Thyroid gland (tissue), 4 donors: ENCODE data around the gene MYOCOS.
"Not testable (repeated sequence)": the region's sequence is repeated elsewhere in the genome, so short reads cannot be mapped to it uniquely, and the experiment has no call there.

ENCODE experiments used
- CTCF ChIP-seq, 6 experiments: fragments of 200-600 bp in 3 of 6; fragments of 450-650 bp in 3 of 6; sonication (generic) in 3 of 6; IDR thresholded peaks; one replicate each; pipeline ENCODE4 v1.5.1; 2016 to 2019; ENCODE audit warnings: antibody characterized with exemption in 6 of 6, mild to moderate bottlenecking in 2 of 6, inconsistent platforms in 1 of 6, moderate library complexity in 1 of 6
- POLR2A ChIP-seq, 2 donors: fragments of 450-650 bp; IDR thresholded peaks; one replicate each; pipeline ENCODE4 v1.6.1; 2017; ENCODE audit warnings: antibody characterized with exemption in 2 of 2, mild to moderate bottlenecking in 2 of 2, moderate library complexity in 1 of 2

- TF ChIP-seq CTCF, POLR2A (IDR thresholded peaks at IDR 0.05): not testable (repeated sequence)
Observed at GRCh38 chr1:171603042-171603441, 19.0 kb upstream of the MYOCOS start.
